HepG2 (cell line): ENCODE data around the gene NDUFB6. TPM values are rescaled to one million over a fixed set of nuclear protein-coding genes. Genes with fewer than 3 reads are reported as not detected.

Experiments used
- ARNT ChIP-seq: fragments of 450-650 bp; IDR thresholded peaks from 2 replicates; pipeline ENCODE4 v1.6.1; 2017
- ESRRA ChIP-seq: sonication (generic); formaldehyde crosslinking; IDR thresholded peaks from 2 replicates; pipeline ENCODE4 v1.5.1; 2020; ENCODE audit warnings: mild to moderate bottlenecking, low read depth, missing genetic modification reagents
- ETS1 ChIP-seq: sonication (generic); formaldehyde crosslinking; IDR thresholded peaks from 2 replicates; pipeline ENCODE4 v1.4.0; 2020; ENCODE audit warnings: missing genetic modification reagents
- GABPA ChIP-seq, 2 experiments: IDR thresholded peaks; 2 replicates each; pipeline ENCODE4 v1.6.1; 2011 to 2016; ENCODE audit warnings: low read depth in 2 of 2, low read length in 1 of 2, missing biosample characterization in 1 of 2, missing genetic modification characterization in 1 of 2
- GTF2F1 ChIP-seq: fragments of 150-350 bp; IDR thresholded peaks from 2 replicates; pipeline ENCODE4 v1.6.1; 2014; ENCODE audit warnings: low read length
- KAT7 ChIP-seq: IDR thresholded peaks from 2 replicates; pipeline ENCODE4 v1.6.1; 2018; ENCODE audit warnings: borderline replicate concordance, missing compliant biosample characterization
- KAT8 ChIP-seq: IDR thresholded peaks from 2 replicates; pipeline ENCODE4 v1.6.1; 2016; ENCODE audit warnings: missing genetic modification reagents, missing compliant biosample characterization
- SIN3A ChIP-seq: IDR thresholded peaks from 2 replicates; pipeline ENCODE4 v1.6.1; 2011; ENCODE audit warnings: low read depth, mild to moderate bottlenecking, control low read depth, low read length, borderline replicate concordance
- SIN3B ChIP-seq: fragments of 150-350 bp; IDR thresholded peaks from 2 replicates; pipeline ENCODE4 v1.6.1; 2014; ENCODE audit warnings: low read length
- SP5 ChIP-seq: IDR thresholded peaks from 2 replicates; pipeline ENCODE4 v1.6.1; 2016; ENCODE audit warnings: low read depth, borderline replicate concordance
- TEAD3 ChIP-seq: optimal IDR thresholded peaks from 2 replicates; pipeline ENCODE3; 2016; ENCODE audit warnings: borderline replicate concordance
- XRCC5 ChIP-seq: fragments of 200-400 bp; formaldehyde crosslinking; optimal IDR thresholded peaks from 2 replicates; pipeline ENCODE3; 2017; ENCODE audit warnings: mild to moderate bottlenecking, low read length
- ZFP36 ChIP-seq: fragments of 150-350 bp; IDR thresholded peaks from 2 replicates; pipeline ENCODE4 v1.6.1; 2018; ENCODE audit warnings: borderline replicate concordance, low read length, low read depth; ENCODE audit not compliant: partially characterized antibody
- ZNF367 ChIP-seq: sonication (generic); formaldehyde crosslinking; IDR thresholded peaks from 2 replicates; pipeline ENCODE4 v1.4.0; 2020; ENCODE audit warnings: missing genetic modification reagents, borderline replicate concordance
- ZNF576 ChIP-seq: sonication (generic); formaldehyde crosslinking; IDR thresholded peaks from 2 replicates; pipeline ENCODE4 v1.4.0; 2020; ENCODE audit warnings: mild to moderate bottlenecking, missing genetic modification reagents
- ZNF709 ChIP-seq: sonication (generic); formaldehyde crosslinking; IDR thresholded peaks from 2 replicates; pipeline ENCODE4 v1.5.0; 2020; ENCODE audit warnings: mild to moderate bottlenecking, missing genetic modification reagents
- polyA plus RNA-seq, 8 experiments: library from polyadenylated mRNA; depleted of rRNA in 3 of 8; stranded (reverse) in 7 of 8; unstranded in 1 of 8; fragments of >200 nt; fragmentation: Illumina TruSeq in 4 of 8; extraction: Trizol in 4 of 8; gene quantifications; 2 replicates each; pipeline versions ENCODE4 v1.2.1 to v1.2.3, GENCODE V29; 2011 to 2016; ENCODE audit warnings: low read depth in 4 of 8, missing spikeins in 1 of 8, mixed read lengths in 1 of 8; ENCODE audit not compliant: insufficient read depth in 1 of 8
- total RNA-seq, 5 experiments: library from RNA; depleted of rRNA; stranded (reverse); fragments of >200 nt; fragmentation: Illumina TruSeq; extraction: Trizol; gene quantifications; 2 replicates each; pipeline ENCODE4 v1.2.3, GENCODE V29; 2016; ENCODE audit warnings: low read depth in 1 of 5
- TF ChIP-seq, protein P1 (sequence below): sonication (generic); formaldehyde crosslinking; IDR thresholded peaks from 2 replicates; pipeline ENCODE4 v1.8.1; 2023; ENCODE audit warnings: mild to moderate bottlenecking, missing genetic modification reagents, borderline replicate concordance
- TF ChIP-seq, protein P2 (sequence below): sonication (generic); formaldehyde crosslinking; IDR thresholded peaks from 2 replicates; pipeline ENCODE4 v1.5.0; 2020; ENCODE audit warnings: mild to moderate bottlenecking, low read depth, missing genetic modification reagents, borderline replicate concordance
- TF ChIP-seq, protein P3 (sequence below): sonication (generic); formaldehyde crosslinking; IDR thresholded peaks from 2 replicates; pipeline ENCODE4 v1.4.0; 2020; ENCODE audit warnings: missing genetic modification reagents, borderline replicate concordance

Gene NDUFB6
- total and polyA plus RNA-seq, 2 of the 13 experiments (the other 11 are each of a cell fraction or from before 2014, with no cell fraction given) = 31.2 to 81.9 TPM

DNA sequence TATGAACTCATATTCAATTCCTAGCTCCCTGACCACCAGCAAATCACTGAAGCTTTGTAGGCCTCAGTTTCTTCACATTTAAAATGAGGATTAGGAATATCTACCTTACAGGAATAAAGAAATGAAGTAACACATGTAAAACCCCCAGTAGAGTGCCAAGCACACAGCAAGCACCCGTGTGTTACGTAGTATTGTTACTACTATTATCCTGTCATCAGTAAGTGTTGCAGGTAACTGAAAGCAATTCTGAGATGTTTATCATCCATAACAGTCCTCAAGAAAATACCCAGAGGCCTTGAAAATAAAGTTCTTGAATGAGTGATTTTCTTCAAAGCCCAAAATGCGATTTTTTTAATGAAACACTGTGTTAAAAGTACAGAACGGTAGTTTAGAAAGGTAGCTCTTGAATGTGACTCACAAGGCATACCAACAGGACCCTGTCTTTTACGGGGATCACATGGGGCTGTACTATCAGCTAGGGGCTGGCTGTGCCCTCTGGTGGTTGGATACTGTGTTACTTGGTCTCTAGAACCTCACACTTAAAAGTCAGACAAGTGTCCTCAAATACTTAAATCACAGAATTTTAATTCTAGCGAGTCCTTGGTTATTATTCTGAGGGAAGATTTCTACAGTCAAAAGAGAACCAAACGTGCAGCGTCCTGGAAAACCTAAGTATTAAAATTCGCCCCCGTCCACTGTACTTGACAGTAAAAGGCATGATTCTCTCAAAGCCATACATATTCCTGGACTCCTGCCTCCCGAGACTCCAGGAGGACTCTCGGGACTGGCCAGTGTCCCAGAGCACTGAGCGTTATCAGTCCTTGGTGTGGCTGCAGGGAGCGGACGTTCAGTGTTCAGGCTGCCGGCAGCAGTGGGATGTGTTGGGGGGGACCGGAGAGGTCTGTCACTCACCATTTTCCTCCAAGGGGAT is 725 bp downstream of the NDUFB6 start (continued):
- TF ChIP-seq ETS1 (CRISPR knock-in tag) (no peak), ZNF576 (CRISPR knock-in tag) (no peak), ZNF367 (no peak), GTF2F1 (no peak), KAT8 (no peak), TEAD3 (peak; percentile 65), ARNT (no peak), KAT7 (CRISPR knock-in tag) (no peak), SIN3A (peak; percentile 62), ESRRA (no peak), XRCC5 (peak; percentile 24), SIN3B (no peak; the same call in 1 of the 2 replicates), GABPA (IDR thresholded peaks at IDR 0.05; ENCODE audit: low read depth, low read length) (no peak), GABPA (CRISPR knock-in tag; IDR thresholded peaks at IDR 0.05; ENCODE audit: low read depth) (peak; percentile 34; the same call in 1 of the 2 replicates), SP5 (CRISPR knock-in tag) (0 out of 2 replicates have a peak, but pooled peaks have one; percentile 15), ZFP36 (no peak), ZNF709 (CRISPR knock-in tag) (no peak)
- TF ChIP-seq, protein P1, sequence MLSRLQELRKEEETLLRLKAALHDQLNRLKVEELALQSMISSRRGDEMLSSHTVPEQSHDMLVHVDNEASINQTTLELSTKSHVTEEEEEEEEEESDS (CRISPR knock-in tag) = no peak
- TF ChIP-seq, protein P2, sequence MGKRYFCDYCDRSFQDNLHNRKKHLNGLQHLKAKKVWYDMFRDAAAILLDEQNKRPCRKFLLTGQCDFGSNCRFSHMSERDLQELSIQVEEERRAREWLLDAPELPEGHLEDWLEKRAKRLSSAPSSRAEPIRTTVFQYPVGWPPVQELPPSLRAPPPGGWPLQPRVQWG = no peak
- TF ChIP-seq, protein P3, sequence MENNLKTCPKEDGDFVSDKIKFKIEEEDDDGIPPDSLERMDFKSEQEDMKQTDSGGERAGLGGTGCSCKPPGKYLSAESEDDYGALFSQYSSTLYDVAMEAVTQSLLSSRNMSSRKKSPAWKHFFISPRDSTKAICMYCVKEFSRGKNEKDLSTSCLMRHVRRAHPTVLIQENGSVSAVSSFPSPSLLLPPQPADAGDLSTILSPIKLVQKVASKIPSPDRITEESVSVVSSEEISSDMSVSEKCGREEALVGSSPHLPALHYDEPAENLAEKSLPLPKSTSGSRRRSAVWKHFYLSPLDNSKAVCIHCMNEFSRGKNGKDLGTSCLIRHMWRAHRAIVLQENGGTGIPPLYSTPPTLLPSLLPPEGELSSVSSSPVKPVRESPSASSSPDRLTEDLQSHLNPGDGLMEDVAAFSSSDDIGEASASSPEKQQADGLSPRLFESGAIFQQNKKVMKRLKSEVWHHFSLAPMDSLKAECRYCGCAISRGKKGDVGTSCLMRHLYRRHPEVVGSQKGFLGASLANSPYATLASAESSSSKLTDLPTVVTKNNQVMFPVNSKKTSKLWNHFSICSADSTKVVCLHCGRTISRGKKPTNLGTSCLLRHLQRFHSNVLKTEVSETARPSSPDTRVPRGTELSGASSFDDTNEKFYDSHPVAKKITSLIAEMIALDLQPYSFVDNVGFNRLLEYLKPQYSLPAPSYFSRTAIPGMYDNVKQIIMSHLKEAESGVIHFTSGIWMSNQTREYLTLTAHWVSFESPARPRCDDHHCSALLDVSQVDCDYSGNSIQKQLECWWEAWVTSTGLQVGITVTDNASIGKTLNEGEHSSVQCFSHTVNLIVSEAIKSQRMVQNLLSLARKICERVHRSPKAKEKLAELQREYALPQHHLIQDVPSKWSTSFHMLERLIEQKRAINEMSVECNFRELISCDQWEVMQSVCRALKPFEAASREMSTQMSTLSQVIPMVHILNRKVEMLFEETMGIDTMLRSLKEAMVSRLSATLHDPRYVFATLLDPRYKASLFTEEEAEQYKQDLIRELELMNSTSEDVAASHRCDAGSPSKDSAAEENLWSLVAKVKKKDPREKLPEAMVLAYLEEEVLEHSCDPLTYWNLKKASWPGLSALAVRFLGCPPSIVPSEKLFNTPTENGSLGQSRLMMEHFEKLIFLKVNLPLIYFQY = no peak
- TF ChIP-seq, all 625 proteins: peak for 39
